NCI-H2171 (cell line): ENCODE data around the gene SLC6A3.
"Not testable (repeated sequence)": the region's sequence is repeated elsewhere in the genome, so short reads cannot be mapped to it uniquely, and the experiment has no call there.

ENCODE experiments used
- DNase-seq: peaks from one replicate; lab custom pipeline; 2025; lab: John Stamatoyannopoulos, UW

Gene SLC6A3

DNA sequence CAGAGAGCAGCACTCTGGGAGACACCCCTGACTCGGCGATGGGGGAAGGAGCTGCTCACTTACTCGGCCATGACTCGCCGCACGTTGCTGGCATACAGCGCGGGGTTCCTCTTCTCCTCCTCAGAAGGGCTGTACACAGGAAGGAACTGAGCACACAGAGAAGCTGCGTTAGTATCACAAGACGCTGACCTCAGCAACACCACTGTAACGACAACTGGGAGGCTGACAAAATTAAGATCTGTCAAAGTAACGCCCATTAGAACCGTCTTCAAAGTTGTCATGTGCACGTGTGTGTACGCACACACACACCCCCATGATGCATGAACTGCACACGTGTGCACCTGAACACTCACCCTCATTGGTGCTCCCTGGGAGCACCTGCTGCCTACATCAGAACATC, 32.1 kb upstream of the SLC6A3 start:
- no peak for DNase-seq

DNA sequence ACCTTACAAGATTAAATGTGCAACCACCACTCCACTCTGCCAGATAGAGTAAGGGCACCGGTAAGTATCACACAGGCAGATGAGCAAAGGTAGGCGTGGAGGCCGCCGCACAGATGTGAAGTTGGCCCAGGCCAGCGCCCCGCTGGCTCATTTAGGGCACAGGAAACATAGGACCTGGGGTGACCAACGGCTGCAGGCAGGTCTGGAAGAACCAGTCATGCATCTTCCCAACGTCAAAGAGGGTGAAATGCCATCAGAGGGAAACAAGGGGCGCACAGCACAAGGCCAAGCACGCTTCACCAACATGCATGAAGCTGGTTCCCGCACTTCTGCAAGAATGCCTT, 31.7 kb upstream of the SLC6A3 start:
- DNase-seq: no peak

DNA sequence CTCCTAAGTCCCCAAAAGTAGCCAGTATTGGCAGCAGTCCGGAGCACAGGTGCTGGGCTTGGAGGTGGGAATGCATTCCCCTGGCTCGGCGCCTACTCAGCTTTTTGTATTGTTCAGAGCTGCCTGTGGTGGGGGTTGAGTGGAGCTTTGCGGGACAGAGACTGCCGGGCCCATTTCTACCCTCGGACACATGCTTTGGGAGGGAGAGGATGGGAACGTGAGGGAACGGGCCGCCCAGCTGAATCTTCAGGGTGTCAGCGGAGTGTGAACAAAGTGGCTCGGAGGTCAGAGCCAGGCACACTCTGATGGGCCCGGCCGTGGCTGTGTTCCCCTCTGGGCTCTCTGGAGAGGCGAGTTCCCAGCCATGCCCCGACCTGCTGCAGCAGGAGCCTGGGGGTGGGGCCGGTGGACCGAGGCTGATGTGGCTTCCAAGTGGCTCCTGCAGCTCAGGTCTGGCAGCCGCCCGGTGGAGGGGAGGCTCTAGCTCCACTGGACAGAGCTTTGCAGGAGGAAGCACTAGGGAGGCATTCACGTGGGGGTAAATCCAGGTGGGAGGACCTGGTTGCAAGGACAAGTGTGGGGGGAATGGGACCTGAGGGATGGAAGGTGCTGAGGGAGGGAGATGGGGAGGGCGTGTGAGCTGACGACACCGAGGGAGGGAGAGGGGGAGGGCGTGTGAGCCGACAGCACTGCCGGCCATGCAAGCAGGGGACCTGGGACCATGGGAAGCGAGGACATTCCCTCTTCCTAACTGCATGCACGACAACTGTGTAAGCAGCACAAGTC, 31.1 kb upstream of the SLC6A3 start:
- no peak for DNase-seq

DNA sequence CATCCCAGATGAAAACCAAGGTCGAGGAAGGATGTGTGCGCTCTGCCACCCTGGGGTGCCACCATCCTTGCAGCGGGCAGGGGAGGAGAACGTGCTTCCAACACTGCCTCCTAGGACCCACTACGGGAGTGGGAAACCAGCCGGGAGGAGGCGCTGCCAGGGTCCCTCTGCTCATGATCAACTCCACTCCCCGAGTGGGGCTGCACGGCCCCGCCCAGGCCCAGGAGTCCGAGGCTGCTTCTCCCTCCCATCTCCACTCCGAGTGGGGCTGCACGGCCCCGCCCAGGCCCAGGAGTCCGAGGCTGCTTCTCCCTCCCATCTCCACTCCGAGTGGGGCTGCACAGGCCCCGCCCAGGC, 30.3 kb upstream of the SLC6A3 start:
- not testable (repeated sequence) for DNase-seq

DNA sequence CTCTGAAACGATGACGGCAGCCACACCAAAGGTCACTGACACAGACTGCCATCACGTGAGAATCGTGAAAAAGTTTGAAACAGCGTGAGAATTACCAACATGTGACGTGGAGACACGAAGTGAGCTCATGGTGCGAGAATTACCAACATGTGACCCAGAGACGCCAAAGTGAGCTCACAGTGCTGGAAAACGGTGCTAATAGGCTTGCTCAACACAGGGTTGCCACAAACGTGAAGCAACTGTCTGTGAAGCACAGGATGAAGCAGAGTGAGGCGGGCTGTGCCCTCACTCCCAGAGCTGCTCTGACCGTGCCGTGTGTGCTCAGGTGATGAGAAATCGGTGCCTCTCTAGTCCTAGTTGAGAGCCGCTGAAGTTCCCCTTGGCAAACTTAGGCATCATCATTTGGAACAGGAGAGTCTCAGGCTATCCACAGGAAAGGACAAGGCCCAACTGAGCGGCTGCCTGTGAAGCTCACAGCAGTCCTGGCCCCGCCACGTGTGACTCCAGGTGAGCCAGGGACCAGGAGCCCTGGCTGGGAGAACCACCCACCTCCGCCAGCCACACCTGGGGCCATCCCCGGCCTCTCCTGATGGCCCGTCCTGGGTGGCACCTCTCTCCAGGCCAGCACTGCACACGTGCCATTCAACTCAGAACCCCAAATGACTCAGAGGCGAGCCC, 29.8 kb upstream of the SLC6A3 start:
- no peak for DNase-seq

DNA sequence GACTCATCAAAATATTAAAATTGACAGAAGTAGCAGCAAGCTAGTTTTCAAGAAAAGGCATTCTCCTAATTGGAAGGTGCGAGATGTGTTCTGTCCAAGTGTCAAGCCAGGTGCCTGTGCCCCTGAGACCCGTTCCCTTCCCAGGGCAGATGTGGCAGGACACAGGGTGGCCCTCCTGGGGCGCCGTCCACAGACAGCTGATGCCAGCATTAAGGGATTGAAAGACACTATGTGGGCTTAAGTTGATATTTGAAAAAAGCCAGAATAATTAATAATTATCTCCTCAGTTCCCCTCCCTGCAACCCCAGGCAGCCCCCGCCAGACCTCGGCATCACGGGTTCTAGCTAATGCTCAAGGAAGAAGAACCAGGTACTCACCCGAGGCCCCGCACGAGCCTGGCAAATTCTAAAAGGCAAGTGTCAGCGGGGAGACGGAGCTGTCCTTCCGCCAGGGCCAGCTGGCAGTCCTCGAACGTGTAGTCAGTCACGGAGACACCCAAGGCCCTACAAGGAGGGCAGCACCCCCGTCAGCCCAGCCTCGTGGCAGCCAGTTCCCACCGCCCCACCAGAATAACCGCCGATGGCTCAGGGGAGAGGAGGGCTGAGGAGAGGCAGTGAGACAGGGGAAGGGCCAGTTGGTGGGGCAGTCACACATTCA, 29.1 kb upstream of the SLC6A3 start:
- DNase-seq: no peak

DNA sequence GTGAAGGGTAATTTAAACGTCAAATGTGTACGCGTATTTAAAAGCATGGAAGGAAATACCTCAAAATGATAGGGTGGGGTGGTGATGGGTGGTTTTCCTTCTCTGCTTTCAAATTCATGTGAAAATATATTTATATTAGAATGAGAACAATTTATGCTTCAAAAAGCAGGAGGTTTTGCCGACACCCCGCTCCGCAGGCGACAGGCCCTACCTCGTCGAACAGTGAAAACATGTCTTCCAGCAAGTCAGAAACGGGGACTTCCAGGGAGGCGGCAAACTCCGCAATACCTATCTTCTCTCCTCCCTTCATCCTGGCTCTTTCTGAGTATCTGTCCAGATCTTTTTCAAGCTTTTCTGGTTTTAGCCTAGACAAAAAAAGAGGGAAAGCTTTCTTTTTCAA, 28.5 kb upstream of the SLC6A3 start:
- DNase-seq: no peak

DNA sequence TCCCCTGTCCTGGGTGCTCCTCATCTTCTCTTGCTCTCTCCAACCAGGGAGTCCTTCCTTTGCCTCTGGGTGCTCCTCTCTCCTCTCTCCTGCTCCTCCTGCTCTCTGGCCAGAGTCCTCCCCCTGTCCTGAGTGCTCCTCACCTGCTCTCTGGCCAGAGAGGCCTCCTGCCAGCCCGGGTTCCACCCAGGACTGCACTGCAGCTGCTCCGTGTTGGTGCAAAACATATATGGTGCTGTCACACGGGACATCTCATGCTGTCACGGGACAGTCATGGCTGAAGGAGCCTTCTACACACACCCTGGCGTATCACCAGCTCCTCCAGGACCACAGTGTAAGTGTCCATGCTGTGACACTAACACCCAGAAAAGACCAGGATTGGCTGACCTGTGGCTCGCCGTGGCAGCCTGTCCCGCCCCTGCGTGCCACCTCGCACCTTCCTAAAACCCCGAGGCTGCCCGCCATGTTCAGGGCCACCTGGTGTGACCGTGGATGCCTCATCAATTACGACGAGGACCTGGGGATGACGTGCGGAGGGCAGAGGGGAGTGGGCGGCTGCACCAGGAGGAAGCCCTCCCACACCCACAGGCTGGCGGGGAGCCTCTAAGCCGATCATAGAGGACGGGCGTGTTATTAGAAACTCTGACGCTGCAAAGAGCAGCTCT, 27.9 kb upstream of the SLC6A3 start:
- DNase-seq: no peak

DNA sequence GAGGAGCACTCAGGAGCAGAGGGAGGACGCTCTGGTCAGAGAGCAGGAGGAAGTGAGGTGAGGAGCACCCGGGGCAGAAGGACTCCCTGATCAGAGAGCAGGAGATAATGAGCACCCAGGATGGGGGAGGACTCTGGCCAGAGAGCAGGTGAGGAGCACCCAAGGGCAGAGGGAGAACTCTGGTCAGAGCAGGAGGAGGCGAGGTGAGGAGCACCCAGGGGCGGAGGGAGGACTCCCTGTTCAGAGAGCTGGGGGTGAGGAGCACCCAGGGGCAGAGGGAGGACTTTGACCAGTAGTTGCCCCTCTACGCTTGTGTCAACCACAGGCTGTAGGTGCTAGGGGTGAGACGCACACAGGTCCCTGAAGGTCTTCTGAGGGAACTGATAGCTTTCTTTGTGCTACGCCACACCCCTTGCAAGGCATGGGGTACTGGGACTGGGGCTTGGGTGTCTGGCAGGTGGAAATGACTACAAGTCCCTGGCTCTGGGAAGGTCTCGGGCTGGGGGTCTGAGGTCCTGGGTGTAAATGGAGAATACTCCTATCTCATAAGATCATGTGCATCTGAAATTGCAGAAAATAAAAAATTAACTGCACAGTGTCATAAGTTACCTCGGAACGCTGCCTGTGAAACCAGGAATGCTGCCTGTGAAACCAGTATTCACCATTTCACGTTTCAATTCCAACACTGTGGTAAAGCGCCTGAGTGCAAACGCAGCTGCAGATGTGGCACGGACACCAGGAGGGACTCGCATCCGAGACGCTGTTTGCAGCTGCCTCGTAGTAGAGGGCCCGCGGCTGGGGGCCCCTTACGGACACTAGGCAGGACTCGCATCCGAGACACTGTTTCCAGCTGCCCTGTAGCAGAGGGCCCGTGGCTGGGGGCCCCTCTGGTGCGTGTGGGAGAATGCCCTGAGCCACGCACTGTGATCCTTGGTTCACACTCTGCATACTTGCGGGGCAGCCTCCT, 27.0 kb upstream of the SLC6A3 start:
- no peak for DNase-seq

DNA sequence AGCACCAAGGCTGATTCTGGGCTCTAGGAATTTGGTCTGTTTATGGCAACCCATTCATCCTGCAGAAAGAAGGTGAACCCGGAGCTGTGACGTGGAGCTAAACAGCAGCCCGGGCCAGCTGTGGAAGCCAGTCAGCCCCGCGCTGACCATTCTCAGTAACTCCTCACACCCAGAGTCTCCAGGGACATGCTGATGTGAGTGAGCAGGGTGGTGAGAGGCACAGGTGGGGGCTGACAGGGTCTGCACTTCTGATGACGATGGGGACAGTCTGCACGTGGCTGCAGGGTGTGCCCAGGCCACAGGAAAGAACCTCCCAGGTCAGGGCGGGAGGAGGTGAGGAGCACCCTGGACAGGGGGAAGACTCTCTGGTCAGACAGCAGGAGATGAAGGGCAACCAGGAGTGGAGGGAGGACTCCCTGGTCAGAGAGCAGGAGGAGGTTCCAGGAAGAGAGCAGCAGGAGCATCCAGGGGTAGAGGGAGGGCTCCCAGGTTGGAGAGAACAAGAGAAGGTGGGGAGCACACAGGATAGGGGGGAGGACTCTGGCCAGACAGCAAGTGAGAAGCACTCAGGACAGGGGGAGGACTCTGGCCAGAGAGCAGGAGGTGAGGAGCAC, 26.1 kb upstream of the SLC6A3 start:
- DNase-seq: no peak

DNA sequence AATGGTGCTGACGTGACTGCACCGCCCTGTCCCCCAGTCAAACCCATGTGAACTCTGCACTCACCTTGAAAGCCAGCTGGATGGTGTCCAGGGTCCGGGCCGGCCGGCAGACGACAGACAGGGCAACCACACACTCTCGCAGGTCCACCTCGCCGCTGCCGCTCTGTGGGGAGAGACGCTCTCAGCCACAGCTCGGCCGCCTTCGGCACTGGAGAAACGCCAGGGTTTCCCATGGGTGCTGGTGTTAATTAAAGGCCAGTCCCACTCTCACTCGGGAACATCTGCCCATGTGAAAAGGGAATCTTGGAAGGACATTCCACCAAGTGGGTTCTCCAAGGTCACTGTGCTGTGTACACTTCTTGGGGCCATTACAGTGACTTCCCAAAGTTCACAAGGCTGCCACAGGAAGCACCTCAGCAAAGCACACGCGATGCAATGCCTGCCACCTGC, 25.5 kb upstream of the SLC6A3 start:
- DNase-seq: no peak

DNA sequence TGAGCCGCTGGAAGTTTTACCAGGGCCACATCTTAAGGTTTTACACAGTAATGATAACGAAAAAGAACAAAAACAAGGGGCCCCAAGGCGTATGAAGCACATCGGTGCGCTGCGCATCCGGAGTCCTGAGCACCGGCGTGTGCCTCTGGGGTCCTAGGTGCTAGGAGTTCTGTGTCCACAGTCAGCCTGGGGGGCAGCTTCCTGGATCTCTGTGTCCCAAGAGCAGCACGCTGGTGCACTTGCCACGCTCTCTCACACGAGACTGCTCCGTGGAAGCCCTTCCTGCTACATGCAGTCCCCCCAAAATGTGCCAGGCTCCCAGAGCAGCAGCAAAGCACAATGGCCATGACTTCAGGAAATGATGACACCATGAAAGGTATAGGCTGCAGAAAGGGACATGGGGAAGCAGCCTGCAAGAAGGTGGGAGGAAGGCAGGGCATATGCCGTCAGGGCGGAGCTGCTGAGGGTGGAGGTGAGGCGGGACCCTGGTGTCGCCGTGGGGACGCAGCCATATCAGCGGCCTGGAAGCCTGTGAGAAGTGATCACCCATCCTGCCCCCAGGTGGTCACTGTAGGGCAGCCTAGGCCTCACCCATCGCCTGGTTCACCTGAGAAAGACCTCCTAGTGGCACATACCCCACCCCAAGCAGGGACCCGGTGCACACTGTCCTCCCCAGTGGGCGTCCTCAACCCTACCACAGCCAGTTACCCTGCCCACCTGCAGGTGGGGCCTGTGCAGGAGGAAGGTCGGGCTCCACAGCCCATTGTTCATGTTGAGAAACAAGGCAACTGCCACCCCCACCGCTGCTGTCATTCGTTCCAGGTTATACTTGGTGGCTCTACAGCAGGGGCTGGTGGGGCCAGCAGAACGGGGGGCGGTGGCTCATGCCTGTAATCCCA, 23.6 kb upstream of the SLC6A3 start:
- DNase-seq: no peak

DNA sequence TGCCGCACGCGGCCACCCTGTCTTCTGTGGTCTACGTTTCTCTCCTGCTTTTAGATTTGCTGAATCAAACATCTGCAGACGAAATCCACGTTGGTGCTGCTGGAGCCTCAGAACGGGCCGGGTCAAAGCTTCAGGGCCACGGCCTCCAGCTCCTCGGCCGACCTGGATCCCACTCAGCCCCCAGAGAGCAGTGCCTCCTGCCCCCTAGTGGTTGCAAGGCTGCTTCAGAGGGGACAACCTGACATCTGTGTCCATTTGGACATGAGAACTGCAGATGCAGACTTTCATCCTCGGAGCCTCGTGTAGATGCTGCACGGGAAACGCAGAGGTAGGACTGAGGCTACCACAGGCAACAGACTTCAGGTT, 23.0 kb upstream of the SLC6A3 start:
- DNase-seq: no peak

DNA sequence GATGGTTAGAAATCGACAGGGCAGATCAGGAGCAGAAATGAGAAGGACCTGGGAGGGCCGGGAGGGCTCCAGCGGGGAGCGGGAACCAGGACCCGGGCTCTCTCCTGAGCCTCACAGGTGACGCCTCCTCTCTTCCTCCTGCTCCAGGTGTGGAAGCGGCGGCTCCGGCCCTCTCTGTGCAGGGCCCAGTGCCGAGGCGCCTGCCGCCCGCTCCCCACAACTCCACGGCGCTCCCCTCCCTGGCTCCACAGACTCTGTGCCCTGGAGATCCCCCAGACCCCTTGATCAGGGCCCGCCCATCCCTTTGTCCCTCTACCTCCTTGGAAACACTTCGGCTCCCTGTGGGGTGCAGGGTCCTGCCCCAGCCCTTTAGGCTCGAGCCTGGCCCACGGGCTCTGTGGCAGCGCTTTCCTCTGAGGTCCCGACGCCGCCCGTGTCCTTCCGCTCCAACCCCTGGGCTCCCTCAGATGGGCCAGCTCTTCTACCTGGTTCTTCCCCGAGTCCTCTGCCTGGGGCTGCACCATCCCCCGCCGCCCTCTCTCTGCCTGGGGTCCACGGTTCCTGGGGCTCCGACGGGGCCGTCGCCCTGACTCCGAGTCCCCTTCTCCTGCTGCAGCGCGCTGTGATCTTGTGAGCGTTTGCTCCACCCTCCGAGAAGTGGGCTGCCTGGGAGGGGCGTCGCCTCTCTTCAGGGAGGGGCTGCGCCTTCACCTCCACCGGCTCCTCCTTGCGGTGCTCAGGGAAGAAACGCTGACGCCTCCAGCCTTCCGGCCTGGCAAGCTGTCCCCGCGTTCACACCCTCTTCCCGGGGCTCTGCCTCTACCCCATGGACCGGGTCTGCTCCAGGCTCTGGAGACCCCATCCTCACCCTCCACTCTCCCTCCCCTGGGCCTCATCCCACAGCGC, 22.4 kb upstream of the SLC6A3 start:
- no peak for DNase-seq

DNA sequence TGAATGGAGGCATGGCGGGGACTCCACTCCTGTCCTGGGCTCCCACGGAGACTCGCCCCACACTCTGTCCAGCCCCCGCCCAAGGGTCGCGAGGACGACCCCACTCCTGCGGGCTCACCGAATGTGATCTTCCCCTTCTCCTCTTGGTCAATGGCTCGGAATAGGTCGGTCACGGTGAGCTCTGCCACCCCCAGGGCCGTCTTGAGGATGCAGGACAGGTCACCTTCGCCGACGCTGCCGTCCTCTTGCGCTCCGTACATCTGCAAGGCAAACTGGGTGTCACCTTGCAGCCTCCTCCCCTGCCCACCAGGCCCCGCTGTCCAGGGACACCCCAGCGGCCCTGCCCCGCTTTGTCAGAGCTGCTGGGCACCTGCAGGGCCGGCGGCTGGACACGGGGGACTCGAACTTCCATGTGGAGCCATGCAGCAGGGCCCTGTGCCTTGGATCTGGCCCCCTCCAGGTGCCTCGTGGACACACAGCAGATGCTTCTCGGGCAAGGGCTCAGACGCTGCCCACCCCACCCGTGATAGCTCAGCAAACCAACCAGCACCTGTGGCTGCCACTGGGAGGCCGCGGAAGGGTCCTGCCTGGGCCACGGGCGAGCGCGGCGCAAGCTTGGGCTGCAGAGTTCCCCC, 21.5 kb upstream of the SLC6A3 start:
- DNase-seq: no peak

DNA sequence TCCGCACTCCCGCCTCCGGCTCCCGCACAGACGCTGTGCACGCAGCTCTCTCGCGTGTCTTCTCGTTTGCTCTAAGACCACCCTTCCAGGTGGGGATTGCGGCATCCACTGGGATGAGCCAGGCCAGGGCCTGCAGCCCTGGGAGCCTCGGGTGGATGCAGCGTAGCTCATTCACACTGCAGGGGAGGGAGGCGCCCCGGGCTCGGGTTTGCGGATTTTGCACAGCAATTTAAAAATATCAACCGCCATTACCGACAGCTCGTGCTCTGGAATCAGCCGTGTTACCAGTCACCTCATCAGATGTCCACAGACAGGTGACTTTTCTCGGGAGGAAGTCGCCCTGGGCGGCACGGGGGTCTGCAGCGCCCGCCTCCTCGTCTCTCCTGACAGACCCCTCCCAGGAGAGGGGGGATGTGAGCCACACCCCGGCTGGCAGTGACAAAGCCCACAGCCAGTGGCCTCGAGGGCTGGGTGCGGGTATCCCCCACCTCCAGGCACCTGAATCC, 20.8 kb upstream of the SLC6A3 start:
- no peak for DNase-seq

DNA sequence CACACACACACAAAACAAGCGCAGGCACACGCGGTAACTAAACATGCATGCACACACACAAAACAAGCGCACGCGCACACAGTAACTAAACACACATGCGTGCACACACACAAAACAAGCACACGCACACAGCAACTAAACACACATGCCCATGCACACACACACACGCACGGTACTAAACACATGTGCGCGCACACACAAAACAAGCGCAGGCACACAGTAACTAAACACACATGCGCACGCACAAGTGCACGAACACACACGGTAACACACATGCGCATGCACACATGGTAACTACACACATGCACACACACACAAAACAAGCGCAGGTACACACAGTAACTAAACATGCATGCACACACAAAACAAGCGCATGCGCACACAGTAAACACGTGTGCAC, 19.9 kb upstream of the SLC6A3 start:
- no peak for DNase-seq

DNA sequence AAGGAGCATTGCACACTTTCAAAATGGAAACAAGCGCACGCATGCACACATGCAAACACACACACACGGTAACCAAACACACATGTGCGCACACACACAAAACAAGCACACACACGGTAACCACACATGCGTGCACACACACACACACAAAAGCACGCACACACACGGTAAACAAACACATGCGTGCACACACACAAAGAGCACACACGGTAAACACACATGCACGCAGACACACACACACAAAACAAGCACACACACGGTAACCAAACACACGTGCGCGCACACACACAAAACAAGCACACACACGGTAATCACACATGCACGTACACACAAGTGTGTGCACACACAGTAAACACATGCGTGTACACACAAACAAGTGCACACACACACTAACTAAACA, 19.3 kb upstream of the SLC6A3 start:
- DNase-seq: no peak

DNA sequence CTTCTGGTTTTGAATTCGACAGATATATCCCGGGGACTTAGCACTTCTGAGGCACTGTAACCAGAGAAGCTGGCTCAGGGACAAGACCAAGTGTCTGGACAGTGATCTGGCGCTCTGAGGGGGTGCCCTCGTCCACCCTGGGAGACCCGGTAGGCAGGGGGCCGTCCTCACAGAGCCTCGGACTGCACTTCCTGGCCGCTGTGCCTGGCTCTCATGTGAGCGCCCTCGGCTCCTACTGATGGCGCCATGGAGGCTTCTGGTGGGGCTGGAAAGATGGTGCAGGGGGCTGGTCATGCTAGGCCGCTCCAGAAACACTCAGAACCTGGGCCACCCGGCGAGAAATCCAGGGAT, 18.8 kb upstream of the SLC6A3 start:
- no peak for DNase-seq
